LoVo (cell line): Measurements from ENCODE around the gene MAPK4.
A peak's percentile ranks its signal among the peaks of the same experiment; 100 is the strongest.

Source experiments
- DNase-seq: peaks from one replicate; pipeline ENCODE4 v3.0.0-alpha.2; 2016; ENCODE audit warnings: low spot score

The MAPK4 gene

GRCh38 chr18:50653402-50654093 is 93.7 kb downstream of the MAPK4 start:
- DNase-seq, result no peak

DNA sequence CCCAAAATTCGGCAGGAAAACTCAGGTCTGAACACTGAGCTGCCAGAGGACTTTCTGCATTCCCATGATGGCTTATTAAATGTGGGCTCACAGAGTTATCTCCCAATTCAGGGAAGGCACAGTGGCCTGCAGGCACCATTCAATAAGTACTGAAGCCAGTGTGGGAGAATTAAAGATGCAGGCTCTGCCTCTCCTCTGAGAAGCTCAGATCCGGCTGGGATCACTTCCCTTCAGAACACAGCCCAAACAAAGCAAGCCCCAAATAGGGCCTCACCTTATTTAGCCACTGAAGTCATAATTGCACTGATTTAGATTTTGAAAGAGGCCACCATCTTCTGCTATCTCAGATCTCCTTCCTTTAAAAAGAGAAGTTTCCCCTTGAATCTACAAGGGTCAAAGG is 94.3 kb downstream of the MAPK4 start:
- DNase-seq, result no peak

DNA sequence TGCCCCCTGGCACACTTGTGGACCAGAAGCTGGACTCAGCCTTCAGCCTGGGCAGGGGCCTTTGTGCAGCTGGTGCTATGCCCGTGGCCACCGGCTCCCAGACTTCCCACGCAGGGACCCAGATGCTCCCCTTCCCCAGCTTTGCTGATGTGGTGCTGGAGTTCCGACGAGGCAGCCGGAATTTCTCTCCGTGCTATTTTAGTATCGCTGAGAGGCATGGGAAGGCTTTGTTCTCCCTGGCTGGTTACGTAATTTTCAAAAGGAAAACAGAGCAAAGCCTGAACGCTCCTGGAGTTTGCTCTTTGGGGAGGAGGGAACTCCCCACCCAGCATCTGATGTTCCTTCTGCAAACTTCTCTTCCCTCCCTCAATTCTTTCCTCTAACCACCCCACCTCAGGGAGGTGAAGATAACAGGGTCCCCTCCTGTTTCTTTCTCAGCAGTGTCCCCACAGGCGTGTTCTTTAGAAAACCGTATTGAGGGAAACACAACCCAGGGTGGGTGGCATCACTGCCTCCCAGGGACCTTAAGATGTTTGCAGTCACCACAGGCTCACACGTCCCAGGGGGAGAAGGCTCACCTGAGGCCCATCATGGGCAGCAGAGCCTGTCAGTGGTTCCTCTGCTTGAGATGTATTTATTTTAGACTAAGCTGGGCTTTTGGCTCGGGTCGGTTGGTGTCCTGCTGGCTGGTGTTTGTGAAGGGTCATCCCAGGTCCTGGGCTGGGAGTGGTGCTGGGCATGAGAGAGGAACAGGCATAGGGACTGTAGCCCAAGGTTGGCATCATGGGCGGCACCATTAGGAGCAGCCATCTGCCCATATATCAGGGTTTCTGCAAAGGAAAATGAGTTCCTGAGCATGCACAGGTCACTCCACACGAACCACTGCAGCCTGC is 95.0 kb downstream of the MAPK4 start:
- DNase-seq, result no peak

GRCh38 chr18:50656396-50656795 is 96.5 kb downstream of the MAPK4 start:
- no peak for DNase-seq

- no peak for DNase-seq
Measured at GRCh38 chr18:50656841-50657470, 97.1 kb downstream of the MAPK4 start.

- no peak for DNase-seq
Measured at GRCh38 chr18:50658601-50659000, 98.7 kb downstream of the MAPK4 start.

DNA sequence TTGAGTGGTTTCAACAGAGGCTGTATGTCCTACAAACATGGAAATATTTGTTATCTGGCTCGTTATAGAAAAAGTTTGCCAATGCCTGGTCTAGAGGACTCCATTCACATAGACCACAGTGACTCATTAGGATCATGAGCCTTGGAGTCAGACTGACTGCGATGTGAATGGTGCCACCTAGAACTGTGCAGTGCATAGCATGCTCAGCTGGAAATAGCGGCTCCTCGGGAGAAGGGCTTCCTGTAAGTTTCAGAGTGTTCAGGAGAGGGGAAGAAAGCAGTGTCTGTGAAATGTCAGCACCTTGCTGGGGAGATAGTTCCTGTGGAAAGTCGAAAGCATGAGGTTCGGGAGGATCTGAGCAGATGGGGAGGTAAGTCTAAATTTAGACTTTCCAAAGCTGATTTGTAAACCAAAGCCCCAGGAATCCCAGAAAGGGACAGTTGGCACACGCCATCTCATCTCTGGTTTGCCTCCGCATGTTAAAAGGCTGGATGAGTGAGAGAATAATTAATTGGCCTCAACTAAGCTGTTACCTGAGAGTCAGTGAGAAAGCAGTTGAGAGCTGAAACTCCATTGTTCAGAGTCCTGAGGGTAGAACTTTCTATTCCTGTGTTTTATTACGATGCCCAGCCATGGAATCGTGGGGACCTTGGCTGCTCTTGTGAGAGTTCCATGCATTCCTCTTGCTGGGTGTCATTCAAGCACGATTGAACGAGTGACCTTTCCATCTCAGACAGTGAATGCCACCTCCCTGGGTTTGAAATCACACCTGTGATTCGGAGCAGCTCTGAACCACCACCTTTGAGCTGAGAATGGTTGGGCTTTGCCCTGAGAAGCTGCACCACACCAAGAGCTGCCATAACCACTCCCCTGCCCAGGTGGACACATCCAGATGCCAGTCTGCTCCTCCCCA is 99.5 kb downstream of the MAPK4 start:
- DNase-seq, result peak; percentile 30

DNA sequence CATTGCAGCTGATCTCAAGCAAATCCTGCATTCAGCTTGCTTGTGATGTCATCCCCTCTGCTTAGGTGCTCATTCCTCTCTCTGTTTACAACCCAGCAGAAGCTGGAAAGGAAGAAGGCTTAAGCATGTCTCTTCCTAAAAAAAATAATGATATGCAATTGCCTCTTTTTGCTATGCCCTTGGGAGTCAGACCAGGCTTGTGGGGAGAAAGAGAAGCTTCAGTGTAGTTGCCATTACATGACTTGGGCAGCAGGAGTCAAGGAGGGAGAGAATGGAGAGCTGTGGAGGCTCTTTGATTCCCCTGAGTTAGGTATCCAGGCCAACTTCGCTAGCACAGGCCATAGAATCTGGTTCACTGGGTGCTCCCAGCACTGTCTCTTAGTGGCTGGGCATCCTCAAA is 101.1 kb downstream of the MAPK4 start:
- DNase-seq, result no peak

DNA sequence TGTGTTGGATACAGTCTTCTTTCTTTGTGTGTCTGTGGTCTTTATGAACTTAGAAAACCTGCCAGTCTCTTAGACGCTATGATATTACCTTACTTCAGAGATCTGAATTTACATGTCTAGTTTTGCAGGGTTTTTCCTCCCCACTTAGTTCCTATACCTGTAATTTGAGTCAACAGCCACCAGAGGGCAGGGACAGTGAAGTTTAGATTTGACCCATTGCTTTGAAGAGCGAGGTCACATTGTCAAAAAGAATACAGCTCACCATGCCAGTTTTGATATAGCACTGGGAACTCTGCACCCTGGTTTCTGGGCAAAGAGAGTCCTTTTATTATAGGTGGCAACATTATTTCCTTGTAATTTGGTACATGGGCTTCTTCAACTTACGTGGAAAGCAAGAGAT is 102.3 kb downstream of the MAPK4 start:
- no peak for DNase-seq

GRCh38 chr18:50662775-50663383 is 103.0 kb downstream of the MAPK4 start:
- DNase-seq, result no peak

- no peak for DNase-seq
Measured at GRCh38 chr18:50663626-50664441, 103.9 kb downstream of the MAPK4 start.

DNA sequence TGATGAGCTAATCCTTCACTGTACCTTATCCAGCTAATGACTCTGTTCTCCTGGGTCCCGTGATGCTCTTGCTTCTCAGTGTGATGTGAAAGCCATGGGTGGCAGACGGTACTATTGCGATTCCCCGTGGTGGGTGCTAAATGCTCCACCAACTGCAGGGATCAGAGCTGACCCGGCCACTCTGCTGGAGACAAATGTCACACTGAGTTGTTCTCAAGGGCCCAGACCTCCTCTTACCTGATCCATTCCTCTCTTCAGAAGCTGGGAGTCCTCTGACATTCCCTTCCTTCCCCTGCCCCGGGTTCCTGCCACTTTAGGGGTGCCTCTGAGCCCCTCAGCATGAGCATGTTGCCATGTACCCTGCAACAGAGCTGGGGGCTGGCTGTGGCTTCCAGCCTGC is 105.1 kb downstream of the MAPK4 start:
- no peak for DNase-seq

GRCh38 chr18:50665519-50665918 is 105.6 kb downstream of the MAPK4 start:
- no peak for DNase-seq

- DNase-seq, result no peak
Measured at GRCh38 chr18:50666536-50666935, 106.6 kb downstream of the MAPK4 start.

- DNase-seq, result no peak
Measured at GRCh38 chr18:50671376-50671775, 111.5 kb downstream of the MAPK4 start.

DNA sequence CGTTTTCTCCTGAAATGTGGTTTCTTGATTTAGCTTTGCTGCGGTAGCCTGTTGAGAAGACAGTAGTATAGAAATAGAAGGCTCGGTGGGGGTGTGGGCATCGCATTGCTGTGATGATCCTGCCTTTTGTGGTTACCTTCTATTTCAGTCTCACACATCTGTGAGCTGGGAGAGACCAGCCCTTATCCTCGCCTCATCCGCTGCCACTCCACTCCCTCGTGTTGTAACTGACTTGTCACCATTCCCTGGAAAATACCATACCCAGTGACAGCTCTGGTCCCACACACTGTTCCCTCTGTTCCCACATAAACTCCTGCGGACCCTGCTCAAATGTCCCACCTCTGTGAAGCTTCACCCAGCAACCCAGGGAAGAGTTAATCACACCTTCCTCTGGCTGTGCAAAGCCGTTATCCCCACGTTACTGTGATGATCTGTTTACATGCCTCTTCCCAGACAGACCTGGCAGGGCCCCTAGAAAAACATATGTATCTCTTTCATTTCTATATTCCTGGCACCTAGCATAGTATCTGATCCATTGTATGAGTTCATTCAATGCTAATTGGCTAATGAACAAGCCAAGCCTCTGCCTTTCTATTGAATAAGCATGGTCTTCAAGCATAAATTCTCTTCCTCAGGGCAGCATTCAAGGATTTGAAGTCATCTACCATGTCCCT is 114.6 kb downstream of the MAPK4 start:
- DNase-seq, result no peak

- no peak for DNase-seq
Measured at GRCh38 chr18:50675043-50675442, 115.2 kb downstream of the MAPK4 start.

GRCh38 chr18:50678651-50679050 is 118.8 kb downstream of the MAPK4 start:
- DNase-seq, result no peak

DNA sequence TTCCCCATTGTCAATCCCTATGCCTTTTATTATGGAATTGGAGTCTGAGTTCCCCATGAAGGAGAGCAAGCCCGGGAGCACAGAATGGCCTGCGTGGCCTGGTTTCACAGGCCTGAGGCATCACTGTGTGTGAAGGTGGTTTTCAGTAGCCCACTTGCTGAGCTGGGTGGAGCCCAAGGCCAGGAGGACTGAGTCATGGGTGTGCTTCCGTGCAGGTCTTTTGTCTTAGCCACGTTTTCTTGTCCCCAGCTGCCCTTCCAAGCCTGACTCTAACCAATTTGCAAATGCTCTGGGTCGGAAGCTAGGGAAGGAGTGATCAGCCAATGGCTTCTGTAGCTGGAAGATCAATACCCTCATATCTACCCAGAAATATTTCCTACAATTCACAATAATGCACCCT is 119.2 kb downstream of the MAPK4 start:
- DNase-seq, result no peak

DNA sequence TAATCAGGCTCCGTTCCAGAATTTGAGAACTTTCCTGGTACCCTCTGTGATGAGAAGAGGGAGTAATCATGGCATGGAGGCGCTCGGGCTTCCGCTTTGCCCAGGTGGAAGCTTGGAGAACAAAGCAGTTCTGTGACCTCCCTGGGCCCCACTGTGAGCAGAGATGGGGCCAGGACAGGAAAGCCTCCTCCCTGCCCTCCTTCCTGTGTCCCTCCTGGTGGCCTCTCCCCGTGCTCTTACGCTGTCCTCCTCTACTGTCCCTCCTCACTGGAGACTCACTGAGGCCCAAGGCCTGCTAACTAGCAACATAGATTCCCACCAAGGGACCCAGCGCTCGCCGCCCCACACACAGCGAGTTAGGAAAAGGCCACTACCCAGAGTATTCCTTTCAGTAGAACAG is 119.8 kb downstream of the MAPK4 start:
- no peak for DNase-seq
